GM19240 (cell line): Measurements from ENCODE around the gene REG3A.

ENCODE experiments used
- DNase-seq: peaks from one replicate; pipeline ENCODE4 v3.0.0; 2011; ENCODE audit warnings: low spot score; ENCODE audit not compliant: insufficient read length

REG3A gene

GRCh38 chr2:79120194-79120713 lies 39.3 kb downstream of the REG3A start, which contains the start of gene REG1A:
Gene REG1A (plus strand): TSS chr2:79120488. CDS start chr2:79120862, 374 bp downstream.
- DNase-seq: no peak

GRCh38 chr2:79116997-79117928 lies 42.3 kb downstream of the REG3A start:
- DNase-seq: no peak

- no peak for DNase-seq
Observed at GRCh38 chr2:79114797-79115494, 44.6 kb downstream of the REG3A start.

GRCh38 chr2:79112269-79112668 lies 47.3 kb downstream of the REG3A start:
- no peak for DNase-seq
